Uterus (tissue), 2 donors: ENCODE data around the gene TGM2.
"Not testable (repeated sequence)": the region's sequence is repeated elsewhere in the genome, so short reads cannot be mapped to it uniquely, and the experiment has no call there.

Experiments used
- POLR2A ChIP-seq, 2 donors: fragments of 450-650 bp; IDR thresholded peaks; one replicate each; pipeline ENCODE4 v1.6.1; 2016; ENCODE audit warnings: antibody characterized with exemption in 2 of 2, mild to moderate bottlenecking in 1 of 2, moderate library complexity in 1 of 2
- TF ChIP-seq, protein P1 (sequence below), 4 experiments: fragments of 200-600 bp in 2 of 4; fragments of 450-650 bp in 2 of 4; sonication (generic) in 2 of 4; IDR thresholded peaks; one replicate each; pipeline ENCODE4 v1.5.1; 2016 to 2019; ENCODE audit warnings: antibody characterized with exemption in 4 of 4, mild to moderate bottlenecking in 2 of 4, moderate library complexity in 1 of 4

DNA sequence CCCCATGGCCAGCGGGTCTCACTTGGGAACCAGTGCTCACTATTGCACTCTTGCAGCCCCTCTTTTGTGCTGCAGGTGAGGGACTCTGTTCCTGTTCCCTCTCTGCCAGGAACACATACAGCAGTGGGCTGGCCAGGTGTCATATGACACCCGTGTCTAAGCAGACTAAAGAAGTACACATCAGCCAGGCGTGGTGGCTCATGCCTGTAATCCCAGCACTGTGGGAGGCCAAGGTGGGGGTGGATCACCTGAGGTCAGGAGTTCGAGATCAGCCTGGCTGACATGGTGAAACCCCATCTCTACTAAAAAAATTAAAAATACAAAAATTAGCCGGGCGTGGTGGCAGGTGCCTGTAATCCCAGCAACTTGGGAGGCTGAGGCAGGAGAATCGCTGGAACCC is 57.2 kb downstream of the TGM2 start:
- TF ChIP-seq, protein P1, sequence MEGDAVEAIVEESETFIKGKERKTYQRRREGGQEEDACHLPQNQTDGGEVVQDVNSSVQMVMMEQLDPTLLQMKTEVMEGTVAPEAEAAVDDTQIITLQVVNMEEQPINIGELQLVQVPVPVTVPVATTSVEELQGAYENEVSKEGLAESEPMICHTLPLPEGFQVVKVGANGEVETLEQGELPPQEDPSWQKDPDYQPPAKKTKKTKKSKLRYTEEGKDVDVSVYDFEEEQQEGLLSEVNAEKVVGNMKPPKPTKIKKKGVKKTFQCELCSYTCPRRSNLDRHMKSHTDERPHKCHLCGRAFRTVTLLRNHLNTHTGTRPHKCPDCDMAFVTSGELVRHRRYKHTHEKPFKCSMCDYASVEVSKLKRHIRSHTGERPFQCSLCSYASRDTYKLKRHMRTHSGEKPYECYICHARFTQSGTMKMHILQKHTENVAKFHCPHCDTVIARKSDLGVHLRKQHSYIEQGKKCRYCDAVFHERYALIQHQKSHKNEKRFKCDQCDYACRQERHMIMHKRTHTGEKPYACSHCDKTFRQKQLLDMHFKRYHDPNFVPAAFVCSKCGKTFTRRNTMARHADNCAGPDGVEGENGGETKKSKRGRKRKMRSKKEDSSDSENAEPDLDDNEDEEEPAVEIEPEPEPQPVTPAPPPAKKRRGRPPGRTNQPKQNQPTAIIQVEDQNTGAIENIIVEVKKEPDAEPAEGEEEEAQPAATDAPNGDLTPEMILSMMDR (IDR thresholded peaks at IDR 0.05), result not testable (repeated sequence)
- TF ChIP-seq POLR2A (IDR thresholded peaks at IDR 0.05), result not testable (repeated sequence)
